Measurements from ENCODE around the gene ADARB2.

GRCh38 chr10:1206601-1207000, 530.7 kb downstream of the ADARB2 start:
- no peak for TF ChIP-seq CTCF (IDR thresholded peaks at IDR 0.05)
- no peak for TF ChIP-seq POLR2A (IDR thresholded peaks at IDR 0.05)
